ENCODE measurements around the gene RAP1A. TPM values are rescaled to one million over a fixed set of nuclear protein-coding genes. Genes with fewer than 3 reads are reported as not detected.

The RAP1A gene
- polyA plus RNA-seq, 1 donor (not counting 4 experiments of a cell fraction or from before 2014, with no cell fraction given), result 70.3 TPM

GRCh38 chr1:111733992-111734341 is 114.4 kb downstream of the RAP1A start:
- Histone ChIP-seq H3K9ac (ENCODE audit: control insufficient read depth, extremely low read depth, insufficient read depth, low read length) (no peak overlapping the region), H3K9me1 (ENCODE audit: control insufficient read depth, extremely low read depth, insufficient read depth, low read length) (no peaks in the 10 kb centered on the region), H3K79me2 (ENCODE audit: control insufficient read depth, insufficient read depth, low read length) (no peaks in the 10 kb centered on the region), H3K4me2 (ENCODE audit: control insufficient read depth, extremely low read depth, insufficient read depth, low read depth, low read length) (peak overlapping the region; percentile 17), H3K4me1 (ENCODE audit: control insufficient read depth, extremely low read depth, insufficient read depth, low read length) (peaks cover 20% of the 10 kb centered on the region), H2AFZ (ENCODE audit: control insufficient read depth, low read length) (no peak overlapping the region), H3K4me3 (ENCODE audit: control insufficient read depth in 2 of 3, extremely low read depth in 1 of 3, insufficient read depth in 2 of 3, low read depth in 1 of 3, low read length in 3 of 3) (no peak overlapping the region), H3K36me3 (ENCODE audit: control insufficient read depth in 2 of 2, extremely low read depth in 1 of 2, insufficient read depth in 2 of 2, low read length in 2 of 2) (no peaks in the 10 kb centered on the region), H3K9me3 (ENCODE audit: control insufficient read depth, low read depth, low read length) (no peaks in the 10 kb centered on the region), H4K20me1 (ENCODE audit: control insufficient read depth, extremely low read depth, insufficient read depth, low read length) (no peaks in the 10 kb centered on the region), H3K27ac (ENCODE audit: control insufficient read depth, insufficient read depth, low read length) (no peak overlapping the region), H3K27me3 (ENCODE audit: control insufficient read depth, extremely low read depth, insufficient read depth, low read length) (no peaks in the 10 kb centered on the region)
- FAIRE-seq, result no peak
- TF ChIP-seq, protein P1, sequence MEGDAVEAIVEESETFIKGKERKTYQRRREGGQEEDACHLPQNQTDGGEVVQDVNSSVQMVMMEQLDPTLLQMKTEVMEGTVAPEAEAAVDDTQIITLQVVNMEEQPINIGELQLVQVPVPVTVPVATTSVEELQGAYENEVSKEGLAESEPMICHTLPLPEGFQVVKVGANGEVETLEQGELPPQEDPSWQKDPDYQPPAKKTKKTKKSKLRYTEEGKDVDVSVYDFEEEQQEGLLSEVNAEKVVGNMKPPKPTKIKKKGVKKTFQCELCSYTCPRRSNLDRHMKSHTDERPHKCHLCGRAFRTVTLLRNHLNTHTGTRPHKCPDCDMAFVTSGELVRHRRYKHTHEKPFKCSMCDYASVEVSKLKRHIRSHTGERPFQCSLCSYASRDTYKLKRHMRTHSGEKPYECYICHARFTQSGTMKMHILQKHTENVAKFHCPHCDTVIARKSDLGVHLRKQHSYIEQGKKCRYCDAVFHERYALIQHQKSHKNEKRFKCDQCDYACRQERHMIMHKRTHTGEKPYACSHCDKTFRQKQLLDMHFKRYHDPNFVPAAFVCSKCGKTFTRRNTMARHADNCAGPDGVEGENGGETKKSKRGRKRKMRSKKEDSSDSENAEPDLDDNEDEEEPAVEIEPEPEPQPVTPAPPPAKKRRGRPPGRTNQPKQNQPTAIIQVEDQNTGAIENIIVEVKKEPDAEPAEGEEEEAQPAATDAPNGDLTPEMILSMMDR (optimal IDR thresholded peaks at IDR 0.05 in 1 of 3, IDR thresholded peaks at IDR 0.05 in 1 of 3, conservative IDR thresholded peaks at IDR 0.05 in 1 of 3; ENCODE audit: extremely low read depth in 1 of 3, insufficient read depth in 2 of 3, low read length in 3 of 3), result no peak
- TF ChIP-seq EZH2 (IDR thresholded peaks at IDR 0.05; ENCODE audit: low read length), result no peak
- dilution Hi-C loops (cut with MboI; ENCODE audit: extremely low pct_ligation_motif_present, low sequenced_read_pairs), result no loop called here
- no peak for DNase-seq (ENCODE audit: low read depth, low spot score)

DNA sequence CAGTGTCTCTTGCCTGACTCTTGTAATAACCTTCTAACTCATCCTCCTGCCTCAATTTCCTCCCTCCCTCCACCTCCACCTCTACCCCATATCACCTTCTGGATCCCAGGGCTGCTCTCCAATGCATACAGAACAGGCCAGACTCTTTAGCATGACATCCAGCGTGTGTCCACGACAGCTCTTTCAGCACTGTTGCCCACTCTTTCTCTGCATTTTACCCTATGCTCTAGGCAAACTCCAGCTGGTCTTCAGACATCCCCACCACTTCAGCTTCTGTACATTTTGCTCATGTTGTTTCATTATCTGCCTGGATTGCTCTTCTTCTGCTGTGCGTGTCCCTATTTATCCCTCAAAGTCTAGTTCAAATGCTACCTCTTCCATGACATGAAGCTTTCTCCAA is 114.8 kb downstream of the RAP1A start:
- Histone ChIP-seq H2AFZ (ENCODE audit: control insufficient read depth, low read length) (no peak overlapping the region), H3K4me1 (ENCODE audit: control insufficient read depth, extremely low read depth, insufficient read depth, low read length) (peaks cover 20% of the 10 kb centered on the region), H3K27ac (ENCODE audit: control insufficient read depth, insufficient read depth, low read length) (no peak overlapping the region), H3K9me1 (ENCODE audit: control insufficient read depth, extremely low read depth, insufficient read depth, low read length) (no peaks in the 10 kb centered on the region), H3K9ac (ENCODE audit: control insufficient read depth, extremely low read depth, insufficient read depth, low read length) (no peak overlapping the region), H4K20me1 (ENCODE audit: control insufficient read depth, extremely low read depth, insufficient read depth, low read length) (no peaks in the 10 kb centered on the region), H3K36me3 (ENCODE audit: control insufficient read depth in 2 of 2, extremely low read depth in 1 of 2, insufficient read depth in 2 of 2, low read length in 2 of 2) (no peaks in the 10 kb centered on the region), H3K4me3 (ENCODE audit: control insufficient read depth in 2 of 3, extremely low read depth in 1 of 3, insufficient read depth in 2 of 3, low read depth in 1 of 3, low read length in 3 of 3) (no peak overlapping the region), H3K79me2 (ENCODE audit: control insufficient read depth, insufficient read depth, low read length) (no peaks in the 10 kb centered on the region), H3K4me2 (ENCODE audit: control insufficient read depth, extremely low read depth, insufficient read depth, low read depth, low read length) (no peak overlapping the region), H3K27me3 (ENCODE audit: control insufficient read depth, extremely low read depth, insufficient read depth, low read length) (no peaks in the 10 kb centered on the region), H3K9me3 (ENCODE audit: control insufficient read depth, low read depth, low read length) (no peaks in the 10 kb centered on the region)
- FAIRE-seq, result no peak
- no peak for DNase-seq (ENCODE audit: low read depth, low spot score)
- dilution Hi-C loops (cut with MboI; ENCODE audit: extremely low pct_ligation_motif_present, low sequenced_read_pairs), result no loop called here
- no peak for TF ChIP-seq EZH2 (IDR thresholded peaks at IDR 0.05; ENCODE audit: low read length)
- TF ChIP-seq, protein P1 (optimal IDR thresholded peaks at IDR 0.05 in 1 of 3, IDR thresholded peaks at IDR 0.05 in 1 of 3, conservative IDR thresholded peaks at IDR 0.05 in 1 of 3; ENCODE audit: extremely low read depth in 1 of 3, insufficient read depth in 2 of 3, low read length in 3 of 3), result no peak
